ENCODE results near the gene FOXJ3. TPM values are rescaled to one million over a fixed set of nuclear protein-coding genes. Genes with fewer than 3 reads are reported as not detected.

The FOXJ3 gene
- total RNA-seq, 4 donors from 2014 or later = 34.5 to 40.0 (median 36.1) TPM

DNA sequence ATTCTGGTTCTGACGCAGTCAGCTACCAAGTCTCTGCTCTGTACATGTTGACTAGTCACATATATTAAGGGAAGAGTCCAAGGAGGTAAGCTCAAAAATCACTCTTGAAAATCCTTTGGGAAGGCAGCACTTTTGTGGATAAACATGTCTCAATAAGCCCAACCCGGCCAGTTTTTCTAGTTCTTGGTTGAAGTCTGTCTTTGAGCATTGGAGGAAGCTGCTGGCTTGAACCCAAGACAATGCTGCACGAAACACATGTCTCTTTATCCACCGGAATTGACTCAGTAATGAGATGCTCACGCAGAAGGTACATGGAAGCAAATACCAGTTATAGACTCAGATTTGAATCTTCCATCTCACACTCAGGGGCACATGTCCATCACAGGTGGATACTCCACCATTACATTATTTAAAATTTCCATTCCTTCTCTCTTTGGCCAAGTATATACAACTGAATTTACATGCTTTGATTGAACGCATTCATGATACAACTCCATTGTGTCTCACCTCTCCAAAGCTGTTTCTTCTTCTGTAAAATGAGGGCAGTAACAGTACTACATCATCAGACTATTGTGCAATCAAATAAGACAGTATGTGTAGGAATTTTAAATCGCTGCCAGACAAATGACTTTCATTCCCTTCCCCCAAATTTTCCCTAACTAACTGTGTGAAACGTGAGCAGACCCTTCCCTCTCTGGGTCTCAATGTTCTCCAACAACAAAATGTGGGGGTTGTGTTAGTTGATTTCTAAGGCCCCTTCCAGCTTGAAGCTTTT, 160.9 kb downstream of the FOXJ3 start:
- no peak overlapping the region for H3K4me3 ChIP-seq
- intact Hi-C loops (cut with DNase I) = loop anchor here (5.0 to 10.0 kb wide), 2 partner anchors 281 to 597 kb away; partner anchors contain the start of genes PPCS and ZMYND12

GRCh38 chr1:42173155-42173933, 161.7 kb downstream of the FOXJ3 start:
- WGBS = 19% methylated on average over 7 of the region's 9 CpGs
- no peak overlapping the region for H3K27ac ChIP-seq (replicated peaks in 1 of 4)

More for the DNA sequence above, 160.9 kb downstream of the FOXJ3 start:
- 76% methylated on average over 8 of the region's 8 CpGs for WGBS
- DNase-seq (ENCODE audit: extremely low spot score) = no peak
- TF ChIP-seq, protein P1, sequence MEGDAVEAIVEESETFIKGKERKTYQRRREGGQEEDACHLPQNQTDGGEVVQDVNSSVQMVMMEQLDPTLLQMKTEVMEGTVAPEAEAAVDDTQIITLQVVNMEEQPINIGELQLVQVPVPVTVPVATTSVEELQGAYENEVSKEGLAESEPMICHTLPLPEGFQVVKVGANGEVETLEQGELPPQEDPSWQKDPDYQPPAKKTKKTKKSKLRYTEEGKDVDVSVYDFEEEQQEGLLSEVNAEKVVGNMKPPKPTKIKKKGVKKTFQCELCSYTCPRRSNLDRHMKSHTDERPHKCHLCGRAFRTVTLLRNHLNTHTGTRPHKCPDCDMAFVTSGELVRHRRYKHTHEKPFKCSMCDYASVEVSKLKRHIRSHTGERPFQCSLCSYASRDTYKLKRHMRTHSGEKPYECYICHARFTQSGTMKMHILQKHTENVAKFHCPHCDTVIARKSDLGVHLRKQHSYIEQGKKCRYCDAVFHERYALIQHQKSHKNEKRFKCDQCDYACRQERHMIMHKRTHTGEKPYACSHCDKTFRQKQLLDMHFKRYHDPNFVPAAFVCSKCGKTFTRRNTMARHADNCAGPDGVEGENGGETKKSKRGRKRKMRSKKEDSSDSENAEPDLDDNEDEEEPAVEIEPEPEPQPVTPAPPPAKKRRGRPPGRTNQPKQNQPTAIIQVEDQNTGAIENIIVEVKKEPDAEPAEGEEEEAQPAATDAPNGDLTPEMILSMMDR (IDR thresholded peaks at IDR 0.05) = no peak
- no peak for TF ChIP-seq POLR2A (IDR thresholded peaks at IDR 0.05; ENCODE audit: low read depth)
- TF ChIP-seq EP300 (IDR thresholded peaks at IDR 0.05) = no peak
- no peak for TF ChIP-seq POLR2AphosphoS5 (IDR thresholded peaks at IDR 0.05)
- Histone ChIP-seq H3K27me3 (peaks cover 0 to 8% (median 0%) of the 10 kb centered on the region in 4 donors), H3K4me1 (peaks cover 20 to 31% (median 22%) of the 10 kb centered on the region in 4 donors), H3K27ac (replicated peaks in 1 of 4) (no peak overlapping the region), H3K36me3 (peaks cover 0 to under 1% (median 0%) of the 10 kb centered on the region in 4 donors), H3K9me3 (no peaks in the 10 kb centered on the region)

DNA sequence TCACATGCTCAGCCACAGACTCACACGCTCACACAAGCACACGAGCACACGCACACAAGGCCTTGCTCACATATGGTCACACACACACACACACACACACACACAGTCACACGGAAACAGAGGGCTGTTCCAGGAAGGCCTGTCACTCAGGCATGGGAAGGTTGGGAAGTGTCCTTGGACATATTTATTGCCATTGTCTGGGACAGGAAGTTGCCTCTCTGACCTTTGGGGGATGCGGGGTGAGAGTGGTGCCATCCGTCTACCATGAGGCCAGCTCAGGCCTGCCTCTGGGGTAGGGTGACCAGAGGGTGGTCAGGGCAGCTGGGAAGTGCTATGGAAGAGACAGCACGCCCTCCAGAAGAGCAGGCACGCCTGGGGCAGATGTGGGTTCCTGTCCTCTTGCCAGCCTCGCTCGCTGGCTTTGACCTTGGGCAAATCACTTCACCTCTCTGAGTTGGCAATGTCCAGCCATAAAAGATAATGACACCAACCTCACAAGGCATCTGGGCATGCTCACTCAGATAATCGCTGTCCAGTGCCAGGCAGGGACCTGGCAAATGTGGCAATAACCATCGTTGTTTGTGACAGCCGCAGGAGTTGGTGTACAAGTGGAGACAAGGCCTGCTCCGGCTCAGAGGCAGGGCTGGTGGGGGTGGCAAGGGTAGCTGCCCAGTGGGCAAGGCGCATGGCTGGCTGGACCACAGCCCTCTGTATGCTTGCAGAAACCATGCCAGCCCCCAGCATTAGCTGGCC, 162.5 kb downstream of the FOXJ3 start:
- peaks cover 12 to 31% (median 18%) of the 10 kb centered on the region in 4 donors for H3K4me1 ChIP-seq
- H3K27me3 ChIP-seq = peaks cover 0 to 22% (median 0%) of the 10 kb centered on the region in 4 donors
- peak; percentile 72 for DNase-seq (ENCODE audit: extremely low spot score)
- H3K36me3 ChIP-seq = no peaks in the 10 kb centered on the region
- H3K4me3 ChIP-seq = no peak overlapping the region
- TF ChIP-seq EP300 (IDR thresholded peaks at IDR 0.05) = no peak
- no peak for TF ChIP-seq POLR2AphosphoS5 (IDR thresholded peaks at IDR 0.05)
- TF ChIP-seq, protein P1 (IDR thresholded peaks at IDR 0.05) = no peak
- TF ChIP-seq POLR2A (IDR thresholded peaks at IDR 0.05; ENCODE audit: low read depth) = no peak
- H3K9me3 ChIP-seq = no peaks in the 10 kb centered on the region
- WGBS = 71% methylated on average over 15 of the region's 15 CpGs
- intact Hi-C loops (cut with DNase I) = loop anchor here (5.0 to 10.0 kb wide), 2 partner anchors 282 to 595 kb away; partner anchors contain the start of genes PPCS and ZMYND12
- H3K27ac ChIP-seq (replicated peaks in 1 of 4) = no peak overlapping the region

More at GRCh38 chr1:42173155-42173933, 161.7 kb downstream of the FOXJ3 start:
- Histone ChIP-seq H3K9me3 (no peaks in the 10 kb centered on the region), H3K4me1 (peaks cover 18 to 31% (median 19%) of the 10 kb centered on the region in 4 donors), H3K36me3 (no peaks in the 10 kb centered on the region), H3K27me3 (peaks cover 0 to 14% (median 0%) of the 10 kb centered on the region in 4 donors), H3K4me3 (no peak overlapping the region)
- TF ChIP-seq POLR2AphosphoS5 (IDR thresholded peaks at IDR 0.05) (peak in 1 of 2 donors; percentile 14), EP300 (IDR thresholded peaks at IDR 0.05) (no peak), POLR2A (IDR thresholded peaks at IDR 0.05; ENCODE audit: low read depth) (no peak)
- TF ChIP-seq, protein P1 (IDR thresholded peaks at IDR 0.05) = peak; percentile 89 to 99 (median 92)
- intact Hi-C loops (cut with DNase I) = loop anchor here (5.0 to 10.0 kb wide), 2 partner anchors 281 to 596 kb away; partner anchors contain the start of genes PPCS and ZMYND12
- DNase-seq (ENCODE audit: extremely low spot score) = no peak

GRCh38 chr1:42171679-42172266, 163.3 kb downstream of the FOXJ3 start:
- Histone ChIP-seq H3K9me3 (no peaks in the 10 kb centered on the region), H3K36me3 (no peaks in the 10 kb centered on the region), H3K27ac (replicated peaks in 1 of 4) (no peak overlapping the region), H3K4me1 (peaks cover 10 to 31% (median 16%) of the 10 kb centered on the region in 4 donors), H3K27me3 (peaks cover 0 to 25% (median 0%) of the 10 kb centered on the region in 4 donors), H3K4me3 (no peak overlapping the region)
- no peak for TF ChIP-seq POLR2A (IDR thresholded peaks at IDR 0.05; ENCODE audit: low read depth)
- TF ChIP-seq EP300 (IDR thresholded peaks at IDR 0.05) = no peak
- no peak for DNase-seq (ENCODE audit: extremely low spot score)
- intact Hi-C loops (cut with DNase I) = loop anchor here (5.0 to 10.0 kb wide), 2 partner anchors 283 to 594 kb away; partner anchors contain the start of genes PPCS and ZMYND12
- WGBS = 80% methylated on average over 6 of the region's 6 CpGs

Measured in esophagus muscularis mucosa (tissue), 4 donors.